AML-193 (cell line): ENCODE results near the gene FBXO47.

ENCODE experiments used
- DNase-seq, 2 experiments: peaks; one replicate each; lab custom pipeline; 2025; lab: John Stamatoyannopoulos, UW

The FBXO47 gene

GRCh38 chr17:38967290-38967738 is at the start of gene FBXO47:
TSS of gene FBXO47 (minus strand) at chr17:38967403. CDS start at chr17:38963025, 4,378 bp downstream.
- no peak for DNase-seq

- DNase-seq = peak; percentile 69 to 81
Observed at GRCh38 chr17:39016193-39017153, 49.3 kb upstream of the FBXO47 start.

- no peak for DNase-seq
Observed at GRCh38 chr17:39015546-39015935, 48.3 kb upstream of the FBXO47 start.

- peak; percentile 74 to 84 for DNase-seq
Observed at GRCh38 chr17:39014795-39015545, 47.8 kb upstream of the FBXO47 start.

- DNase-seq = no peak
Observed at GRCh38 chr17:39014044-39014794, 47.0 kb upstream of the FBXO47 start.

- no peak for DNase-seq
Observed at GRCh38 chr17:39012725-39013124, 45.5 kb upstream of the FBXO47 start.

- no peak for DNase-seq
Observed at GRCh38 chr17:39011907-39012468, 44.8 kb upstream of the FBXO47 start.

GRCh38 chr17:39009581-39010001 is 42.4 kb upstream of the FBXO47 start:
- DNase-seq = no peak

GRCh38 chr17:39008633-39009032 is 41.4 kb upstream of the FBXO47 start:
- DNase-seq = no peak

- DNase-seq = no peak
Observed at GRCh38 chr17:39002991-39003715, 36.0 kb upstream of the FBXO47 start.

- no peak for DNase-seq
Observed at GRCh38 chr17:39001703-39002637, 34.8 kb upstream of the FBXO47 start.

- DNase-seq = no peak
Observed at GRCh38 chr17:39000021-39000601, 32.9 kb upstream of the FBXO47 start.

- no peak for DNase-seq
Observed at GRCh38 chr17:38996660-38997337, 29.6 kb upstream of the FBXO47 start.

- DNase-seq = no peak
Observed at GRCh38 chr17:38994026-38994425, 26.8 kb upstream of the FBXO47 start.

GRCh38 chr17:38984666-38985065 is 17.5 kb upstream of the FBXO47 start:
- no peak for DNase-seq

GRCh38 chr17:38982858-38983746 is 15.9 kb upstream of the FBXO47 start:
- peak; percentile 67 to 84 for DNase-seq

GRCh38 chr17:38981636-38982035 is 14.4 kb upstream of the FBXO47 start:
- no peak for DNase-seq
